GM21619 (cell line): Measurements from ENCODE around the gene PPP2R1B.
"Not testable (repeated sequence)": the region's sequence is repeated elsewhere in the genome, so short reads cannot be mapped to it uniquely, and the experiment has no call there.

ENCODE experiments used
- ATAC-seq: cut with Tn5 transposase; IDR thresholded peaks from one replicate; pipeline ENCODE4 v1.9.1; 2021; ENCODE audit not compliant: unreplicated experiment

The PPP2R1B gene

DNA sequence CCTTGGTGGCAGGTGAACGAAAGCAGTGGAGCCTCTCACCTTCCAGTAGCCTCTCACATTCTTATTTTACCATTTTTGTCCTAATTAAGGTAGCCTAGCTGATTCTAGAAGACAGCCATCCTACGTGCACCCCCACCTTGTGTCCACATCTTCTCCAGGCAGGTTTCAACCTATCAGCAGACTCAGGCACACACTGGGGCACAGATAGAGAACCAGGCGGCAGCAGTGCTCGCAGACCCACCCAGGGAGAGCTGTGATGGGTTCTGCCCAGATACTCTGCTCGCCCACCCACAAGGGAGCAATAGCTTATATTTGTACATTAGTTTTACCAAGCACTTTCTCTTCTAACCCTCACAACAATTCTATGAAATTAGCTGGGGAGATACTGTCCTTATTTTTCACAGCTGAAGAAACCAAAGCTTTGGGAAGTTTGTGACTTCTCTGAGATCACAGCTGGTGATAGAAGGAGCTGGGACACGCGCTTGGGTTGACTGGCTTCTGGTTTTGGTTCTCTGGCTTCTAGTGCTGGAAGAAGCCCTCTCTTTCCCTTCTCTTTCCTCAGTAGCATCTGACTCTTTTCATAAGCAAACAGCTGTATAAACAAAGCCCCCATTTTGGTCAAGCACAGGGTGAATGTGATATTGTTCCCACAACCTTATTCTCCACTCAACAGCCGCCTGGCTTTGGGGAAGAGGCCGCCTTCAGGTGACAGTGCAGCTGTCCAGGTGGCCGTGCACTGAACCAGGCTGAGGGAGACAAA lies 36.9 kb downstream of the PPP2R1B start:
- no peak for ATAC-seq

DNA sequence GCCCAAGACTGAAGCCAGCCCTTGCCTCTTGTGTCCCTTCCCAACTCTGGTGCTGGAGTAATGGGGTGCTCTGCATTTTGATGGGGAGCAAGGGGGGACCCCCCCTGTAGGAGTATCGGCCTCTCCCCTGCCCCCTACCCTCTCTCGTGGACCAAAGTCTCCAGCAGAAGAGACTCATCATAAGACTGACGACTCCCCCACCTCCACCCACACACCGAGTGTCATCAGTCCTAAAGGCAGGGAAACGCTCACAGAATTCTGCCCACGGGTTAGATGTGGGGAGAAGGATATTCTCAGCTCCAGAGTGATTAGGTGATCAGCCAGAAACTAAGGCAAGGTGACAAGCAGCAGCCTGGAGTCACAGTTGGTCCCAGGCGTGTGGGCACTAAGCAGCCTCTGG lies 38.8 kb downstream of the PPP2R1B start:
- ATAC-seq, result no peak

DNA sequence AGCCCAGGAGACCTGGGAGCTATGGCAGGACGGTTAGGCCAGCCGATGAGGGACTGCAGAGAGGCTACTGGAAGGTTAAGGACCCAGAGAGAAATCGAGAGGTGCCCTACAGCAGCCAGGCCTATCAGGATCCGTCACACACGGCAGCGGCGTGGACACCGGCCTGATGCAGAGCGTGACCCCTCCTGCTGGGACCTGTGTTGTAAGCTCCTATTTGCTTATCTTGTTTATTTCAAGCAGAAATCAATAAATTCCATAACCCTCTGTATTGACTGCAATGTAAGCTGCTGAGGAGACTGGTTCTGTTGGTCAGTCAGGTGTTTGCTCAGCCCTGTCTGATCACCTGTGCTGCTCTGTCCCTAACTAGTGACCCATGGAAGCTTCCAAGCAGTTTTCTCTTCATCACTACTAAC lies 39.9 kb downstream of the PPP2R1B start:
- no peak for ATAC-seq

DNA sequence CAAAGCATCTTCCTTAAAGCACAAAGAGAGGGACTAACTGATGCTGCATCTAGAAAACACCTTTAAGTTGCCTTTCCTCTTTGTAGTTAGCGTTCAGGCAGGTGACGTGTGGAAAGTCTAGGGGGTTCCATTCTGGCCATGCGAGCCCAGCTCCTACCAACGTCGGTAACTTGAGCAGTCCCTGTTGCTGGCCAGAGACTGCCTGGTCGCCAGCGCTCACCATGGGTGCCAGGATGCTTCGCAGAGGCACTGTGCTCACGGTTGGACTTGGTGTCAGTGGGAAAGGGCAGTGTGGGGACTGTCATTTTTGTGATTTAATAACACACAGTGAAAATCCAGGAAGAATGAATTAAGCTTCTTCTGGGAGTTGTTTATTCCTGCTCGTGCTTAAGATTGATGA lies 40.6 kb downstream of the PPP2R1B start:
- no peak for ATAC-seq

DNA sequence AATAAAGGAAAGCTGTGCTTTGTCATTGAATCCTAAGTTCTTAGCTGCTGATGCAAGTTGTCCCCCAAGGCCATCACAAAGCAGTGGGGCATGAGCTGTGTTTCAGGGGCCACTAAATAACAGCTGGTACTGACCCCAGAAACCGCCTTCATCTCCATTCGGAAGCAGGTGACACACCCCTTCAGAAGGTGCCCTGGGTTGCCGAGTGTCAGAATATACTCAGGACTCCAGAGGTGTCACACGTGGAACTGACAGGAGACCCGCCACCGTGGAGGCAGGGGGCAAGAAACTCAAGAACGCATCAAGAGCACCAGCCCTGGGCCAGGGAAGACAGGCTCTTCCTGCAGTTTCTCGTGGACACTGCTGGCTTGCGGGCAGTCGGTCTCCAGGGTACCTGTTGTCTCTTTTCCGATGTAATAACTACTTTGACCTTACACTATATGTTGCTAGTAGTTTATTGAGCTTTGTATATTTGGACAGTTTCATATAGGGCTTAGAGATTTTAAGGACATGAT lies 41.5 kb downstream of the PPP2R1B start:
- no peak for ATAC-seq

DNA sequence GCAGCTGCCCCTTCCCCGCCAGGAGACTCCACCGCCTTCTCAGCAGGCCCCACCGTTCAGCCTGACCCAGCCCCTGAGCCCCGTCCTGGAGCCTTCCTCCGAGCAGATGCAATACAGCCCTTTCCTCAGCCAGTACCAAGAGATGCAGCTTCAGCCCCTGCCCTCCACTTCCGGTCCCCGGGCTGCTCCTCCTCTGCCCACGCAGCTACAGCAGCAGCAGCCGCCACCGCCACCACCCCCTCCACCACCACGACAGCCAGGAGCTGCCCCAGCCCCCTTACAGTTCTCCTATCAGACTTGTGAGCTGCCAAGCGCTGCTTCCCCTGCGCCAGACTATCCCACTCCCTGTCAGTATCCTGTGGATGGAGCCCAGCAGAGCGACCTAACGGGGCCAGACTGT lies 42.6 kb downstream of the PPP2R1B start:
- ATAC-seq, result no peak

DNA sequence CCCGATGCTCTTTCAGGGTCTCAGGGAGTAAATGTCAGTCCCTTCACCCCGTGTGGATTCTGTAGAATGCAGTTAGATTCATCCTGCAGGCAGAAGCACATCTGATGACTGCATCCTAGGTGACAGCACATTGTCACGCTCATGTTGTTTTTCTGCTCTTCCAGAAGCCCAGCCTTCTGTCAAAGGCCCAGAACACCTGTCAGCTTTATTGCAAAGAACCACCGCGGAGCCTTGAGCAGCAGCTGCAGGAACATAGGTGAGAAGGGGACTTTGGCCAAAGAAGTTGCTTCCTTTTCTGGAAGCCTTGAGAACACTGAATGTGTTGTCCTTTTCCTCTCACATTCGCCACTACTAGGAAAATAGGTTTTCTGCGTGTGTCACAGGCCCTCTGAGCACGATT lies 43.7 kb downstream of the PPP2R1B start:
- no peak for ATAC-seq

DNA sequence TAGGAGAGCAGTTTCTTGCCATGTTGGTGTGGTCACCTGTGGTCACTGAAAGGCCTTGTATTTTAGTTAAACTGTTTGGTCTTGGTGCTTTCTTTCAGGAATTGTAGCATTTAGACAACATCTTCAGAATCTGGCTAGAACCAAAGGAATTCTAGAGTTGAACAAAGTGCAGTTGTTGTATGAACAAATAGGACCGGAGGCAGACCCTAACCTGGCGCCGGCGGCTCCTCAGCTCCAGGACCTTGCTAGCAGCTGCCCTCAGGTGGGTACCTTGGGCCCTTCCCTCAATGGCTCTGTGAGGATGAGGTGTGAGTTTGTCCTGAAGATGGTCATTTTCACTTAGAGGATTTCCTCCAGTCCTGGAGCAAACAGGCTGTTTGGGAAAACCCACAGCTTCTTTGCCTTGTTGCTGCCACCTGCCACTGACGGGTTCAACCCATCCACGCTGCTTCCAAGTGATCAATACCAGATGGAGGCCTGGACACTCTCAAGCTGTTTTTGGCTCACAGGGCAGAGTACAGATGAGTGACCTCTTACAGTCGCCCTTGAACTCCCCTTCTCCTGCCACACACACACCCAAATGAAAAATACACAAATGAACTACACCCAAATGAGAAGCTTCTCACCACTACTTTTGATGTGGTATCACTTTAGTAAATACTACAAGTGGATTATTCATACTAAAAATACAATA lies 45.2 kb downstream of the PPP2R1B start:
- ATAC-seq, result no peak

DNA sequence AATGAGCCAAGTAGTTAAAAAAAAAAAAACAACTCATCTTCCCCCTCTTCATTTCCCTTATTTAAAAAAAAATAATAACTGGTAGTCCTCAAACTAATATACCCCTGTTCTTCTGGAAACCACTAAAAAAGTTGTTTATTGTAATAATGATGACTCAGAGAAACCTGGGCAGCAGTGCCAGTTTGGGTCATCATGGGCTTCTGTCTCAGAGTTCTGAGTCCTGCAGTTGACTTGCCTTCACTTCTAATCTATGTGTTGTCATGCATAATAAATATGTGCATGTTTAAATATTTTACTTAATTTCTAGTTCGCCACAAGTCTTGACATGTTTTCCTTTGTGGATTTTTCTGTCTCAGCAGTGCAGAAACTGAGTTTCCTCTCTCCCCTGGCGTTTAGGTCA lies 46.8 kb downstream of the PPP2R1B start:
- no peak for ATAC-seq

DNA sequence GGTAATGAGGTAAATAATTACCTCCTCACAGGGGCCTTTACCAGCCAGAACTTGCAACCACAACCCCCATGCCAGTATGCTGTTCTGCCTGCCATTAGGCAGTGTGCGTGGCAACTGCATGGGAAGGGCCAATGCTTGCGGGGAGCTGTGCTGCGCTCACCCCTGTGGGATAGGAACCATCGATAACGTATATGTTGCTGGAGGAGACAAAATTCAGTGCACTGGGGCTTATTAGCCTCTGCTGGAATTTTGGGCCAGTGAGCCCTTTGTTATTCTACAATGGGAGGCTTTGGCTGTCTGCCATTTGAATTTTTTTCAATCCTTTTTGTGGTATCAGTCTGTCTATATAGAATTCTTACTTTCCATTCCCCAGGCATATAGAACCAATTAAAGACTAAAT lies 47.3 kb downstream of the PPP2R1B start:
- ATAC-seq, result no peak

DNA sequence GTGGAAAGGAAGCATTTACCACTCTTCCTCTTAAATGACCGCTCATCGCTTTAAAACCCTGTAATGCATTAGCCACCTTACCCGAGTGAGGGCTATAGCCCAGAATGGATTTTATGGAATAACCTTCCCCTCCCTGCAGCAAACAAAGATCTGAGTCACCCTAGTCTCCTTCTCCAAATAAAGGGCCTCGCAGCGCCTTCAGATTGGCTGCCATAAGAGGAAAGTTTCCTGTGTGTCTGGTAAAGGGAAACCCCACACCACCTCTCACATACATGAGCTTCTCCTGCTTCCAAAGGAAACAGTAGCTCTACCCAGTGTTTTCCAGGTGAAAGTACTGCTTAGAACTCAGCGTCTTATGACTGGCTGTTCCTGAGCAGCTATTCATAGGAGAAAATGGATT lies 47.8 kb downstream of the PPP2R1B start:
- ATAC-seq, result no peak

DNA sequence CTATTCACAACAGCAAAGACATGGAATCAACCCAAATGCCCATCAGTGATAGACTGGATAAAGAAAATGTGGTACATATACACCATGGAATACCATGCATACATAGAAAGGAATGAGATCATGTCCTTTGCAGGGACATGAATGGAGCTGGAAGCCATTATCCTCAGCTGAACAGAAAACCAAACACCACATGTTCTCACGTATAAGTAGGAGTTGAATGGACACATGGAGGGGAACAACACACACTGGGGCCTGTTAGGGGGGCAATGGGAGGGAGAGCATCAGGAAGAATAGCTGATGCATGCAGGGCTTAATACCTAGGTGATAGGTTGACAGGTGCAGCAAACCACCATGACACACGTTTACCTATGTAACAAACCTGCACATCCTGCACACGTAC lies 48.5 kb downstream of the PPP2R1B start:
- ATAC-seq, result not testable (repeated sequence)

DNA sequence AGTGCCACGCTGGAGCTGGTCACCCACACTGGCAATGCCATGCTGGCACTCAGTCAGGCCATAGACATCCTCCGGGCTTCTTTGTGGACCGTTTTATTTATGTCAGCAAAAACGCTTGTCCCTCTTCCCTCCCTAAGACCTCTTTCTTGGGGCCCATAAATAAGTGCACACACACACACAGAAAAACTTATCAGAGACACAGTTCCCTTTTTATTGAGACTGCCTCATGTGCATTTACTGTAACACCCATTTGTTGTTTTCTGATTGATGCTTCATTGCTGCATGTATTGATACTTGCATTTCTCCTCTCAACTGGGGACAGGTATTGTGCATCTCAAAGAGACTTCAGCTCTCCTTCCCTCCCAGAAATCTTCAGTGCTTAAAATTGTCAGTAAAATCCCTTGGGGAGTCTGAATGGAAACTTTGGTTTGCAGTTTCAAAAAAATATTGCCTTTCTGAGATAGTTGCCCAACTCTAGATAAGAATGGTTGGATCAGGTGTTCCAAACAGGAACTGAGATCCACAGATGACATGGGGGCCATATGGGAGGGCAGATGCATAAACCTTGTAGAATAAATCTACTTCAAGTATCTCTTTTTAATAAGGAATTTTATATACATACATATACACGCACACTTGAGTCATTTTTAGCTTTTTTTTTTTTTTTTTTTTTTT lies 50.9 kb downstream of the PPP2R1B start:
- no peak for ATAC-seq

DNA sequence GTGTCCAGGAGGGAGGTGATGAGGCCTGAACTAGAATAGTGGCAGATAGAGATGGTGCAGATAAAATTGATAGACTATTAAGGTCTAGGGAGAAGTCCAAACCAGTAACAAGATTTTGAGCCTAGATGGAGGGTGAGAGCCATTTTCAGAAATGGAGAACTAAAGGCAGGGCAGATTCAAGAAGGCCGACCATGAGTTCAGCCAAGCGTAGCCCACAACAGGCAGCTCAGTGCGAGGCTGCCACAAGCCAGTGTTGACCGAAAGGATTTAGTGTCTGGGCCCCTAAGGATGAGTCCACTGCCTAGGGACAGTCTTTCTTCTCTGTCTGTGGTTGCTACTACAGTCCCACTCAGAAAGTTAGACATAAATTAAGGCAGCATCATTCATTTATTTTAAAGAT lies 51.7 kb downstream of the PPP2R1B start:
- ATAC-seq, result no peak

DNA sequence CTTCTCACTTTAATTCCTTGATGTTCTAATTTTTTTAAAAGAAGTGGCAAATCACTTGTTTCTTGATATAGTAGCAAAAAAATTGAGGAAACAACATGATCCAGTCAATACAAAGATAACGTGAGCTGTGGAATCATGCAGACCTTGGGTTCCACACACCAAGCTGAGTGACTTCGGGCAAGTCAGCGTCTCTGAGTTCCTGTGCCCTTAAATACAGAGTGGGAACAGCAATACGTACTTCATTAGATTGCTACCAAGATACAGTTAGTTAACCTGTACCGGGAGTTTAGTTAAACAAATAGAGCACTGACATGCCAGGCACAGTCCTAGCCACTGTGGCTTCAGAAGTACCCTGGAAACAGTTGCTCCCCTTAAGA lies 58.5 kb downstream of the PPP2R1B start:
- ATAC-seq, result no peak

DNA sequence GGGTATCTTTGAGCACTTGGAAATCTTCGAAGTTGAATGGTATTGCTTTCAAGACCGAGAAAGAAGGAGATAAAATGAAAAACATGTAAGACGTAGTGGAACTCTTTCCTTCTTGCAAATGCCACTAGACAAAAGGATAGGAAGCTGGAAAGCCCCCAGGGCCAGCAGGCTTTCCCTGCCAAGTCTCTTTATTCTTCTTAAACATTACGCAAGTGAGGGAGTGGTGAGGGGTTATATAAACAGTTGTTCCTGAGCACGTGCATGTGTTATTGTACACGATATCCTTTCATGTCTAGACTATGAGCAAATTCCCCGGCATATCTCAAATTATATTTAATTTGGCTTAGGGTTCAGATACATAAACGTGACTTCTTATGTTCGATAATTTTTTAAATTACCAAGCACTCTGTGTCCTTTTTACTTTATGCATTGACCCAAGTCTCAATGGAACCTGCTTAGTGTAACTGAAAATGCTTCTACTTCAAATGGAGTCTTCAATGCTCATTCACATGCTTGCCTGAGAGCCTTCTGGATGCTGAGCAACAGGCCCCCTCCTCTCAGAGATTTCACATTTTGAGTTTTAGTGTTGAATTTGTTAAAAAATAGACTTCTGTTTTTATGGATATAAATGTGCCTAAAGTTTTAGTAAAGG lies 59.0 kb downstream of the PPP2R1B start:
- no peak for ATAC-seq

DNA sequence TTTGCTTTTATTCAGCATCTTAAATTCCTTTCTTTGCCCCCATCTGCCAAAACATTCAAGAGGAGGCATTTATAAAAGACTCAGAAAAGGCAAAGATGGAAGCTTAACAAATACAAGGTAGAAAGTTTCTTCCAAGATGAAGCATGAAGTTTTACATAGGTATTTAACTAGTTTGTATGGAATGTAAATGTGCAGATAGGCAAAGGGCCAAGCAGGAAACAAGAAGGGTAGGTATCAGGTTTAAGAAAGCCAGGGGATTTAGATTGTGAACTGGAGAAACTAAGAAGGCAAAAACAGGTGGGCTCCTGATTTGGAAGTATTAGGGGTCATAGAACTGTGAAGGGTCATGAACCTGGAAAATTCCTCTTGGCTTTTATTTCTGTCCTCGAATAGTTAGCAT lies 62.6 kb downstream of the PPP2R1B start:
- ATAC-seq, result no peak

DNA sequence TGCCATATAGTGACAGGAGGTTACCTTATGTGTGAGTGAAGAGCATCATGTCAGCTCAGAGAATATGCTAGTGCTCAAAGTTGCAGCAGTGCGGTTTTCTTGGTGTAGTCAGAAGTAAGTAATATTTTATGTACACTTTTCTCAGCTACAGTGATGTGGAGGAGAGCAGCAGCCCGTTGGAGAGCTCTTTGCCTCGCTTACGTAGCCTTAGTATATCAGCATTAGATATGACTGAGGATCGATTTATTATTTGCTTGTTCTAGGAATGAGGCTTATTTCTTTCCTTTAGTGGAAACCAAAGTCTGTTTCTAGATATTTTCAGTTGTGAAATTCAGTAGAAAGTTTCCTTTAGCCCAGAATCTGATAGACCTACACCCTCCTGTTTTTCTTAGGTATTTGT lies 63.6 kb downstream of the PPP2R1B start:
- no peak for ATAC-seq

DNA sequence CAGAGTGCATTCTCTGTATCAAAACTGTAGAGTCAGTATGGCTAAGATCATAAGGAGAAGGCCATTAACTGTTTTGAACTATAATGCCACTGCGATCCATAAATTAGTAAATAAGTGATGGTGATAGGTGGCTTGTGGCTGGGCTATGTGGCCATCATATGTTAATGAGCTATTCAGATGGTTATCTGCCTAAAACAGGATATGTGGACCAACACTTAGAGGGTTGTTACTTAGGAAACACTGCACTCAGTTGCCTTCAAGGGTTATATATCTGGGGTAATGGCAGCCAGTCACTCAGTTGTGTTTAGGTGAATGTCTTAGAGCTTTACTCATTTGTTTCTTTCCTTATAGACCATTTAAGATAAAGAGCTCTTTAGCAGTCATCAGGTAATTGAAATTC lies 66.0 kb downstream of the PPP2R1B start:
- no peak for ATAC-seq

DNA sequence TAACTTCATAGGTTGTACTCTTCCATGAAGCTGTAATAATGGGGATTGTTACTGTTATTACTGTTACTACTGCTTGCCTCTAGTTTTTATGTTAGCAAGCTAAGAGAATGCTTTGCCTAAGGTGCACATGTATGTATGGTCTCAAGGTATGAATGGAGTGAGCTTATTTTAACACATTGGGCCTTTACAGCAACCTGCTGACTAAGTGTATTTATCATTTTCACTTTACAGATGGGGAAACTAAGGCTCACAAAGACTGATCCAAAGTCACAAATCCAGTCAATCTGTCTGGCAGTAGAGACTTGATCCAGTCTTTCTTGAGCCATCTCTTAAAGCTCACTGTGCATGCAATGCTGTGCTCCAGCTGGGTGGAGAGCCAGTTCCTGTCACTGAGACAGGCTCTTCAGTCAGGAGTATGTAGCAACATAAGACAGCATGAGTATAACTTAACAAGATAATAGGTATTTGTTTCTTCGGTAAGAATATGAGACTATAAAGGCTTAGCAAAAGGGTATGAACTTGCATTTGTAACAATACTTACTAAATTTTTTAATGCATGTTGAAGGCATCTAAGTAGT lies 66.5 kb downstream of the PPP2R1B start:
- ATAC-seq, result no peak

DNA sequence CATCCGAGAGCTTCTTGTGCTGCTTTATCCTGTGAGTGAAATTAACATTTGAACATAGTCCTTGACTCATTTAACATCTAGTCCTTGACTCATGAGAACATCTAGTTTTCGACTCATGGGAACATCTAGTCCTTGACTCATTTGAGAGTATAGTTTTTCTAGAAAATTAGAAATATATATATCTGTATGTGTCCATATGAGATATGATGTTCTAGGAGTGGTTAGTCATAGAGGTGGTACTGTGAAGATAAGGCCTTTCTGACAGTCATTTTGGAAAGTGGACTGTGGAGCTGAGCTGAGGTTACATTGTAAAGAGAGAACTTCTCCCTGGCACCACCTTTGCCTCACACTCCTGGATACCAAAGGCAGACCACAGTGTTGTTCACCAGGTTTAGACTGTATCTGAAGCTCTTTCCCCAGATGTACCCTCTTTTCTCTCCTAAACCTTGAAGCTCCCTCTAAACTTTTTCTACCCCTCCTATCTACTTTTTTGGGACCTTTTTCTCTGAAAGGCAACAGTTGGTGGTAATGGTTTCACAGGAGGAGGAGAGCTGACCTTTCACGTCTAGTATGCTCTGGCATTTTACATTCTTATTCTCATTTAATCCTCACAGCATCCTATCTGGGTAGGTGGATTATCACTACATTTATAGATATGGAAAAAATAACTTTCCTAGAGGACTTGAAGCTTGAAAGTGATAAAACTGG lies 67.2 kb downstream of the PPP2R1B start:
- no peak for ATAC-seq
